GM12801 (cell line): ENCODE results near the gene PLA2G2C.

Source experiments
- CTCF ChIP-seq: IDR thresholded peaks from one replicate; pipeline ENCODE4 v1.5.1; 2011; ENCODE audit warnings: control low read depth; ENCODE audit not compliant: insufficient read length; ENCODE audit errors: extremely low read depth

The PLA2G2C gene

GRCh38 chr1:20158358-20159070, 27.8 kb downstream of the PLA2G2C start:
- no peak for TF ChIP-seq CTCF

GRCh38 chr1:20154301-20154831, 32.0 kb downstream of the PLA2G2C start:
- TF ChIP-seq CTCF: no peak

- TF ChIP-seq CTCF: no peak
Measured at GRCh38 chr1:20153000-20153418, 33.3 kb downstream of the PLA2G2C start.

GRCh38 chr1:20152599-20152930, 33.8 kb downstream of the PLA2G2C start:
- no peak for TF ChIP-seq CTCF

- no peak for TF ChIP-seq CTCF
Measured at GRCh38 chr1:20151906-20152598, 34.3 kb downstream of the PLA2G2C start.

GRCh38 chr1:20150969-20151368, 35.3 kb downstream of the PLA2G2C start:
- TF ChIP-seq CTCF: no peak

- no peak for TF ChIP-seq CTCF
Measured at GRCh38 chr1:20150326-20150705, 36.0 kb downstream of the PLA2G2C start.
